ENCODE results near the gene LAPTM5. TPM values are rescaled to one million over a fixed set of nuclear protein-coding genes. Genes with fewer than 3 reads are reported as not detected.
"Not testable (repeated sequence)": the region's sequence is repeated elsewhere in the genome, so short reads cannot be mapped to it uniquely, and the experiment has no call there.

The LAPTM5 gene
- total and polyA plus RNA-seq, 7 donors = 3.0 to 14.5 (median 13.1) TPM

GRCh38 chr1:30689901-30690645 lies 67.5 kb downstream of the LAPTM5 start:
- no peak overlapping the region for H3K4me3 ChIP-seq
- 53 to 58% (median 54%) methylated on average over 7 of the region's 7 CpGs for WGBS, 3 donors
- no peaks in the 10 kb centered on the region for H3K4me1 ChIP-seq
- H3K9me3 ChIP-seq = no peaks in the 10 kb centered on the region
- intact Hi-C loops (cut with DNase I) = no loop called here
- no peaks in the 10 kb centered on the region for H3K36me3 ChIP-seq (ENCODE audit: insufficient read depth in 1 of 2, low read depth in 1 of 2)
- H3K27me3 ChIP-seq (ENCODE audit: insufficient read depth in 3 of 3, low read length in 2 of 3) = peaks cover 0 to 23% (median 6%) of the 10 kb centered on the region in 3 donors
- no peak for DNase-seq
- no peak overlapping the region for H3K27ac ChIP-seq
- ATAC-seq = no peak
- no peak for TF ChIP-seq CTCF (IDR thresholded peaks at IDR 0.05)

- Histone ChIP-seq H3K4me1 (no peaks in the 10 kb centered on the region), H3K9me3 (no peaks in the 10 kb centered on the region), H3K36me3 (ENCODE audit: insufficient read depth in 1 of 2, low read depth in 1 of 2) (no peaks in the 10 kb centered on the region), H3K4me3 (no peak overlapping the region), H3K27ac (no peak overlapping the region), H3K27me3 (ENCODE audit: insufficient read depth in 3 of 3, low read length in 2 of 3) (peaks cover 0 to 32% (median 10%) of the 10 kb centered on the region in 3 donors)
- intact Hi-C loops (cut with DNase I) = no loop called here
- DNase-seq (peak in 1 of 2 donors; percentile 19), ATAC-seq (no peak)
- no peak for TF ChIP-seq CTCF (IDR thresholded peaks at IDR 0.05)
- WGBS, 3 donors = 78 to 84% (median 79%) methylated on average over 11 of the region's 11 CpGs
These were observed 68.4 kb downstream of the LAPTM5 start for GRCh38 chr1:30688920-30689794.

- H3K27ac ChIP-seq; H3K4me1 ChIP-seq; ATAC-seq; intact Hi-C loops (cut with DNase I); H3K36me3 ChIP-seq (ENCODE audit: insufficient read depth in 1 of 2, low read depth in 1 of 2); H3K4me3 ChIP-seq; H3K9me3 ChIP-seq; DNase-seq: not testable (repeated sequence)
- H3K27me3 ChIP-seq (ENCODE audit: insufficient read depth in 3 of 3, low read length in 2 of 3) = peaks cover 0 to 38% (median 10%) of the 10 kb centered on the region in 3 donors
- 82 to 92% (median 91%) methylated on average over 9 of the region's 9 CpGs for WGBS, 3 donors
These were observed 69.1 kb downstream of the LAPTM5 start for GRCh38 chr1:30688516-30688915.

- no peaks in the 10 kb centered on the region for H3K36me3 ChIP-seq (ENCODE audit: insufficient read depth in 1 of 2, low read depth in 1 of 2)
- TF ChIP-seq CTCF (IDR thresholded peaks at IDR 0.05) = no peak
- H3K27ac ChIP-seq = no peak overlapping the region
- H3K9me3 ChIP-seq = no peaks in the 10 kb centered on the region
- H3K4me3 ChIP-seq = no peak overlapping the region
- DNase-seq = no peak
- WGBS, 3 donors = 92 to 96% (median 95%) methylated on average over 6 of the region's 6 CpGs
- no peak for ATAC-seq
- H3K4me1 ChIP-seq = no peaks in the 10 kb centered on the region
- intact Hi-C loops (cut with DNase I) = no loop called here
- peaks cover 0 to 42% (median 11%) of the 10 kb centered on the region in 3 donors for H3K27me3 ChIP-seq (ENCODE audit: insufficient read depth in 3 of 3, low read length in 2 of 3)
These were observed 69.7 kb downstream of the LAPTM5 start for GRCh38 chr1:30687886-30688285.

Measured in psoas muscle (tissue), 8 donors.